Hematopoietic multipotent progenitor cell treated with erythropoietin and hydrocortisone succinate and interleukin-3 and kit ligand, for 4 days (in vitro differentiated cells): ENCODE data around the gene MUC6.

Experiments used
- DNase-seq: peaks from one replicate; pipeline ENCODE4 v3.0.0-alpha.2; 2015

MUC6 gene

DNA sequence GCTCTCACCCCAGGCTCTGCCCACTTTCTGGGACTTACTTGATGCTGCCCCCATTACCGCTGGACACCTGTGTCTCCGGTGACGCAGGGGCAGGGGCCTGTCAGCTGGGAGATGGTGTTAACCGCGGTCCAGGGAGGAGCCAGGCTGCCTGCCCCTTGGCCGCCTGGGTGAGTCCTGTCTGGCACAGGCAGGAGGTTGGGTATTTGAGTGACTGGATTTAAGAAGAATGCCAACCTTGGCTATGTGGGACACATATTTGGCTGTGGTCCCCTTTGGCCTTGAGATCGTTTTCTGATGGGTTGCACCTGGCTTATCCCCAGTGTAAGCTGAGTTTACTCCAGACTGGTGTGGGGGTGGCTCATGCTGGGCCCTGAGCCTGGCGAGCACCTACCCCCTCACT, 2.5 kb downstream of the MUC6 start:
- DNase-seq, result no peak

DNA sequence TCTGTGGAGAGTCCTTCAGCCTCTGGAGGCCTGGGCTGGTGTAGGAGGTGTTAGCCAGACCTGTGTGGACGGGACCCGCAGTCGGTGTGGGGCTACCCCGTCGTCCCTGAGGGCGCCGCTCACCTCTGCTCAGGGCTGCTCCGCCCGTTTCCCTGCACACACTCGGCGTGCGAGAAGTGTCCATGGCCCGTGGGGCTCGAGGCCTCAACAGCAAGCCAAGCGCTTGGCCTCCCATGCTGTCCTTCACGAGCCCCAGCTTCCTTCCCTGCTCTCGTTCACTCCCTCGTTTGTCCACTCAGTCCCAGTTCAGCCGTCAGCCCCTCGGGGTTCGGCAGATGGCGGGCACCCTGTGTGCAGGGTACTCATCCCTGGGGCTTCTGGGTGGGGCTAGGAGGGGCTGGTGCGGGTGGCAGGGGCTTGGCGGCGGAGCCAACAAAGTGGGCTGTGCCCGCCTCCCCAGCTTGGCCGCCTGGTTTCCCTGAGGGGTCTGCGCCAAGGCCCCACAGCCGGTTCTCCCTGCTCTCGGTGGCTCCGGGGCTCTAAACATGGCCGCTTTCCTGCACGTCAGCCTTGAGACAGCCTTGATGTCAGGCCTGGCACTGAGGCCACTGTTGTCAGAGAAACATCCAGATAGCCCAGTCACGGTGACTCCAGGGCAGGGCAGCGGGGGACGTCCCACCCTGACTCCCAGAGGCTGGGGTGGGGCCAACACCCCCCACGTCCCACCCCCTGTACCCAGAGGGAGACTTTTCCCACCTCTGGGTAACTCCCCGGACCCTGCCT, 3.3 kb downstream of the MUC6 start:
- no peak for DNase-seq

DNA sequence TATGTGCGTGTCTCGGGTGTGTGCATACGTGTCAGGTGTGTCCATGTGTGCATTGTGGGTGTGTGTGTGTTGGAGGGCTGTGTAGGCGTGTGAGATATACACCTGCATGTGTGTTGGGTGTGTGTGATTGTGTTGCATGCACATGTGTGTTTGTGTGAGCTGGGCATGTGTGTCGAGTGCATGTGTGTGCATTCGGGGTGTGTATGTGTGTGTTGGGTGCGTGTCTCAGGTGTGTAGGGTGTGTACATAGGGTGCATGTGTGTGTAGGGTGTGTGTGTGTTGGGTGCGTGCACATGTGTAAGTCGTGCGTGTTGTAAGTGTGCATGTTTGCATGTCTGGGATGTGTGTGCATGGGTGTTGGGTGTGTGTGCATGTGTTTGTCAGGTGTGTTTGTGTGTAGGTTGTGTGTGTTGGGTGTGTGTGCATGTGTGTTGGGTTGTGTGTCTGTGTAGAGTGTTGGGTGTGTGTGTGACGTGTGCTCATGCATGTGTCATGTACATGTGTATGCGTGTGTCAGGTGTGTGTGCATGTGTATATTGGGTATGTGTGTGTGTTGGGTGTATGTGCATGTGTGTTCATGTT, 4.1 kb downstream of the MUC6 start:
- no peak for DNase-seq

DNA sequence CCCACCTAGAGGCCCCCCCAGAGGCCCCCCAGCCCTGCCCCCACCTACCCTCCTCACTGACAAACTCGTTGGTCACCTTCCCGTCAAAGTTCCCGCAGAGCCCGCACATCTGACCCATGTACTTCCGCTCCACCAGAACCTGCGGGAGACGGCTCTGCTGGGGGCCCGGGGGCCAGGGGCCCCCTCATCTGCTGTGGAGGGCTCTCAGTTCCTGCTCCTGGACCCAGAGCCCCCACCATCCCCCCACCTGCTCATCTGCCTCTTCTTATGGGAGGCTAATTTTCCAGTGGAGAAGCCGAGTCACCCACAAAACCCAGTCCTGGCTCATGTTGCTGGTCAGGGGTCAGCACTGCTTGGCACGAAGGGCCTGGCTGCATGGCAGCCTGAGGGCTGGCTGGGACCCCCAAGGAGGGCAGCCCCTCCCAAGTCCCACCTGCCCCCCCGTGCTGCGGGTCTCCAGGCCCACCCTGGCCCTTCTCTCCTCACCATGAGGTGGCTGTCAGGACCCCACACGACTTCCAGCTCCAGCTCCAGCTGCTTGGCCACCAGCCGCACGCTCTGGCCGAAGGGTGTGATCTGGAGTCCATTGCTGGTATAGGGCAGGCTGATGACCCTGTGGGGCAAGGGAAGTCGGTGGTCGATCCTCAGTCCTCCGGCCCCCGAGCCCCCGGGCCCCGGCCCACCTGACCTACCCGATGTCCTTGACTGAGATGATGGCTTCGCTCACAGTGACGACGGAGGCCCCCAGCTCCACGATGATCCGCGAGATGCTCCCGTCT, 5.2 kb downstream of the MUC6 start:
- DNase-seq, result no peak

DNA sequence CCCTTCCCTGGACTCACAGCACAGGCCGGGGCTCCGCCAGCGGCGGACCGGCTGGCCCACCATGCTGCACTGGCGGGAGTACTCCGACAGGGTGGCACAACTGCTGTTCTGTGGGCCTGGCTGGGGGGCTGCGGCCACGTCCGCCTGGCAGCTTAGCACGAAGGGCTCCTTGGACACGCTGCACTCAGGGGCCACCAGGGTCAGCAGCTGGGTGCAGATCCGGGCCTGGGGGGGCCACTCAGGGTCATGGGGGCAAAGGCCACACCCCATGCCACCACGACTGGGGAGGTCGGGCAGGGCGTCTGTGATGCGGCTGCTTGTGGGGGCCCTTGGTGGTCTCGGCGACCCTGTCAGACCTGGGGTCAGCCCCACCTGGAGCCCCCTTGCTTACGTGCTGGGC, 6.0 kb downstream of the MUC6 start:
- no peak for DNase-seq

DNA sequence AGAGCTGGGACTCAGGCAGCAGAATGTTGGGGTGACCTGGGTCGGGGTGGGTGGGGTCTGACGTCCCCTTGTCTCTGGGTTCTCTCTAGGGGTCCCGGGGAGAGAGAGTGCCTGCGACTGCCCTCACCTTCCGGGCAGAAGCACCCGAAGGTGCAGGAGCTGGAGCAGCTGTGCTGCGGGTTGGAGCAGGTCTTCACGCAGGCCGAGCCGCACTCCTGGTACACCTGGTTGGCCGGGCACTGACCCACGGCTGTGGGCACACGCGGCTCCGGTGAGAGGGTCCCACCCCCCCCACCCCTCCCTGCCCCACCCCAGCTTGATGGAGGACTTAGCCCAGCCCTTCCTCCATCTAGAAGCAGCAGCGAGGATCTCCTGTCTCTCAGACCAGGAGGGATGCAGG, 6.4 kb downstream of the MUC6 start:
- DNase-seq, result no peak

DNA sequence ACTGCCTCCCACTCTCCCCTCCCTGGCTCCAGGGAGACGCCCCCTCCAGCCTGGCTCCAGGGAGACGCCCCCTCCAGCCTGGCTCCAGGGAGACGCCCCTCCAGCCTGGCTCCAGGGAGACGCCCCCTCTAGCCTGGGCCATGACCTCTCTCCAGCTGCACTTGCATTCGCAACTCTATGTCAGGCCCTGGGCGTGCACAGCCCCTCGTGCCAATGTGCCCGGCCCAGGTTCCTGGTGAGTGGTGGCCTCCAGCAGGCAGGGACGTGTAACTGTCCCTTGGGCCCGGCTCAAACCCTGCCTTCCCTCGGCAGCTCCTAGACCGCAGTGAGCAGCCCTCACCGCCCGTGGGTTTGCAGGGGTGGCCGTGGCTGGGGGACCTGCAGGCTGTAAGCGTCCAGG, 6.9 kb downstream of the MUC6 start:
- DNase-seq, result no peak

DNA sequence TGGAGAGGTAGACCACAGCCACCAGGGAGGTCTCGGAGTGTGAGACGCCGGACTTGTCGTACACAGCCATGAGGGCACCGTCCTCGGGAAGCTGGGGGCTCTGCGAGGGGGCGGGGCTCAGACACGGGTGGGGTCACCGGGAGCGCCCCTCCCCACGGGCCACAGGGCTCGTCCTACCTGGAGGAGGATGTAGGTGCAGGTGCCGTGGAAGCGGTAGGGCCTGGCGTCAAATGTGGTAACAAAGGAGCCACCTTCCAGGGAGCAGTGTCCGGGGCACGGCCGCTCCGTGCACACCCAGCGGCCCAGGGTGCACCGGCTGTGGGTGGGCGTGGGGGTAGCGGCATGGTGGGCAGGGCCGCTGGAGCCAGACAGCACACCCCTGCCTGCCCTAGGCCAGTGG, 7.5 kb downstream of the MUC6 start:
- DNase-seq, result no peak

DNA sequence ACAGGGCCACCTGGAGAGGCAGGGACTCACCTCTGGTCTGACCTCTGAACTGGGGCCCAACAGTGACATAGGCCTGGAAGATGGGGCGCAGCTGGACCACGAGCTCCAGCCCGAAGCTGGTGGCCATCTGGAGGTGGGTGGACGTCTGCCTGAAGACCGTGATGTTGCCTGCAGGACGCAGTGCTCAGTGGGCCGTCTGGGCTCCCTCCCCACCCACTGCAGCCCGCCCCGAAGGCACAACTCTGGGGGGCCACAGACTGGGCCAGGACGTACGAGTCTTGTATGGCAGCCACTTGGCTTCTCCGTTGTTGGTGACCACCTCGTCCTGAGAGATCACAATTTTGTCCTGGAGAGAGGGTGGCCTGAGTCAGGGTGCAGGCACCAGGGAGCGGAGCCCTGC, 7.9 kb downstream of the MUC6 start:
- no peak for DNase-seq

DNA sequence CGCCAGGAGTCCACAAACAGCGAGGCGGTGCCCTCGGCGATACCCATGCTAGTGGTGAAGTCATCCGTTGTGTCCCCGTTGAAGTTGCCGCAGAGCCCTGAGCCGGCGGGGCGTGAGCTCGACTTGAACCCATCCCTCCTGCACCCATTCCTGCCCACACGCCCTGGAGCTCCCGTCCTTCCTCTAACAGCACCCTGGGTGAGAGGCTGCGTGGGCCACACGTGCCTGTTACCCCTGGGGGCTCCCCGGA, 8.3 kb downstream of the MUC6 start:
- no peak for DNase-seq

DNA sequence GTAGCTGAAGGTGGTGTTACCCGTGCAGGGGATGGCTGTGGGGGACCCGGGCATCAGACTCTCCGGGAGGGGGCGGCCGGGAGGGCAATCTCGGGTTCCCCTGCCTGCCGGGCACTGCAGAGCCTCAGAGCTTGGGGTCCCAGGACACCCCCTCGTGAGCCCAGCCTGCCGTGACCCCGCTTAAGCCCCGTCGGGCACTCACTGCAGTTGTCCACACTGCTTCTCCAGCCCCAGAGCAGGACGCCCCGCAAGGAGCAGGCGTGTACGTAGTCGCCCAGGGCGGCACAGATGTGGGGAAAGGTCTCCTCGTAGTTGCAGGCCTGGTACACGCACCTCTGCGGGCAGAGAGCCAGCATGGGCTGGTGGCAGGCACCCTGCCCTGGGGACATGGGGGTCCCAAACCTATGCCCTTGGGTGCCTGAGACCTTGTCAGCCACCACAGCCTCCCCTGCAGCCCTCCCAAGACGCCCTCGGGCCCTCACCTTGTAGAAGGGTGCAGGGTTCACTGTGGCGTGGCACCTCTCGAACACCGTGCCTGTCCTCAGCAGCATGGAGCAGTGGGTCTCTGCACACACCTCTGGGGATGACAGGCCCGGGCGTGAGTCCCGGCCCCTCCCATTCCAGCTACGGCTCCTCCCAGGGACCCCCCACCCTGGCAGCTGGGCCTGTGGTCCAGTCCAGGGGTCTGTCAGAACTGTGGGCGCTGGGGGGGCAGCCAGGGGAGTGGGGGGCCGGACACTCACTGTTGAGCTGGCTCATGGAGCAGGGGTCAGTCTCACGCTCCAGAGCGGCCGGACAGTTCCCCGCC, 8.8 kb downstream of the MUC6 start:
- no peak for DNase-seq

DNA sequence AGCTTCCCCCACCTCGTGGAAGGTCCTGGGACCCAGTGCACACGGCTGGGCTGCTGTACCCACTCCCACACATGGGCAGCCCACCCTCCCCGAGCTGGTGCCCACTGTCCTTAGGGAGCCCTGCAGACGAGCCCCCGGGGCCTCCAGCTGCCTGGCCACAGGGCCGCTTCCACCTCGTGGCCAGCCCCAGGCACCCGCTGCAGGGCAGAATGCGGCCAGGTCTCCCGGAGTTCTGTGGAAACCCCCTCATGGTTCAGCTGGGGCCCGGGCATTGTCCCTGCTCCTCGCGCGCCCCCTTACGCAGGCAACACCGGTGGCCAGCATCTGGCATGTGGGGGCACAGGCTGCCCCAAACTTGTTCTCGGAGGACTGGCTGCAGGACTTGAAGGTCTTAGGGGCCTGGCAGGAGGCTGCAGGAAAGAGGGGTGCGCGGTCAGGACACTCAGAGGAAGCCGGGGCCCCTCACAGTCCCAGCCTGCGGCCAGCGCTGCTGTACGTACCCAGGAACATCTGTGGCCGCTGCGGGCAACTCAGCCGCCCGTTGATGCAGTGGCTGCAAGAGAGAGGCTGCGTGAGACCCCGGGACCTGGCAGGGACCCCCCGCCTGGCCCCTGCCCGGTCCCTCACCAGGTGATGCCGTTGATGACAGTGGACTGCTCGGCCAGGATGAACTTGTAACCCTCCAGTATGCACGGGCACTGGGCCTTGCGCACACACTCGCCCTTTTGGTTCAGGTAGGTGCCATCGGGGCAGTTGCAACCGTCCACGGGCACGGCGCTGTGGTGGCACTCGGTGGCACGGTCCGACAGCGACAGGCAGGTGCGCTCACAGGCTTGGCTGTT, 9.7 kb downstream of the MUC6 start:
- DNase-seq, result no peak

DNA sequence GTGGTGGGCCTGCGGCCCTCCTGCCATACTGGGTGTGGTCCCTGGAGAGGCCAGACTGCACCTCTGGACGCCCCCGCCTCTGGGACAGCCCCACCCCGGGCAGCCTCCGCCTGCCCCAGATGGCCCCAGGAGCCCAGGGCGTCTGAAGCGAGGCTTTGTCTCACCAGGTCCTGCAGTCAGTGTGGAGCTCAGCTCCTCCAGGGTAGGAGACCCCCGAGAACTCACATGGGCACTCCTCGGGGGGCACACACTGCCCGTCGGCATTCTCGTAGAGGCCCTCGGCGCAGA, 10.4 kb downstream of the MUC6 start:
- DNase-seq, result no peak

DNA sequence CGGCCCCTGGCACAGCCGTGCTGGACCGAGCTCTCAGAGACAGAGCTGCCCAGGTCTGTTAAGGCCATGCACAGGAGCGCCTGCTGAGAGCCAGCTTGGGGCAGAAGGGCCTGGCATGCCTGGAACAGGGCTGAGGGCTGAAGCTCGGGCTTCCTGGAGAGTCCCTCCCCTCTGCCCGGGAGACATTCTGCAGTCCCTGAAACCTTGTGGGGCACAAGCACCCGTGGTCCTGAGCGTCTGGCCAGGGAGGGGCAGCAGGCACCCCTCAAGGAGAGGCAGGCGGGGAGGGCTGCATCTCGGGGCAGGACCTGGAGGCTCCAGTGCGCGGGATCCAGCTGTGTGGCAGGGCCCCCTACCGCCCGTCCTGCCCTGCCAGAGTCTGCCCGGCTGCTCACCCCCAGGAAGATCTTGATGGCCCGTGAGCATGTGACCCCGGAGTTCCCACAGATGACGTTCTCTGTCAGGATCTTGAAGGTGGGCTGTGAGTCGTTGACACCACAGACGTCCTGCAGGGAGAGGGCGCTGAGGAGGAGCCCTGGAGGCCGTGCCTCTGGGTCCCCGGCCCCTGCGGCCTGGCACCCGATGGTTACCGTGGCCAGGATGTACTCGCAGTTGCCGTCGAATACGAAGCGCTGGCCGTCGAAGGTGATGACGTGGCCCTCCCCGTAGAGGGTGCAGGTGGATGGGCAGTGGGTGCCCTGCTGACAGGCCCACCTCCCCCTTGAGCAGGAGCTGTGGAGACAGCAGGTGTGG, 10.9 kb downstream of the MUC6 start:
- DNase-seq, result no peak

DNA sequence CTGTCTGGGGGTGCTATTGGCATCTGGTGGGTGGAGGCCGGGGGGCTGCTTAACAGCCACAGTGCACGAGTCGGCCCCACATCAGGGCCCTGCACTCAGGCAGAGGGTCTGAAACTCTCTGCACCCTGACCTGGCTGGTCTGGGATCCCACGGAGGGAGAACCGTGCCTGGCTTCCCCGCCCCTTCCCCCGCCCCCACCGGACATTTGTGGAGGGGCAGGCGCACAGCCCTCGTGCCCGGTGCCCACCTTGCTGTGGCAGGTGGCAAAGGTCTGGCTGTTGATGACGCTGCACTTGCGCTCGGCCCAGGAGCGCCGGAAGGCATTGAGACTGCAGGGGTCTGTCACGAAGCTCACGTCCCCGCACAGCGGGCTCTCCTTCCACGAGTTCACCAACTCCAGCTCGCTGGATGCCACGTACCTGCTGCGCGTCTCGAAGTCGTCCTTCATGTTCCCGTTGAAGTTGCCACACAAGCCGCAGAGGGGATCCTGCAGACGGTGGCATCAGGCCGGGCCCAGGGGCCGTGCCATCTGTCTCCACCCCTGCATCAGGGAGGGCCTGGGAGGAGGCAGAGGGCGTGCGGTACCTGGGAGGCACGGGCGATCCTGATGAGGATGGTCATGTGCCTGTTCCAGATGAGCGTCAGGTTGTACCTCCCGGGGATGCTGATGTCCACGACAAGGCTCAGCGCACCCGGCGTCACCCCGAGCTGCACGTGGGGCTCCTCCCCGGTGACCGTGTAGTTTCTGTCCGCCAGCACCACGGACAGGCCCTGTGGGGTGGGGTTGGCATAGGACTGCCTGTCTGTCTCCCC, 11.7 kb downstream of the MUC6 start:
- no peak for DNase-seq

DNA sequence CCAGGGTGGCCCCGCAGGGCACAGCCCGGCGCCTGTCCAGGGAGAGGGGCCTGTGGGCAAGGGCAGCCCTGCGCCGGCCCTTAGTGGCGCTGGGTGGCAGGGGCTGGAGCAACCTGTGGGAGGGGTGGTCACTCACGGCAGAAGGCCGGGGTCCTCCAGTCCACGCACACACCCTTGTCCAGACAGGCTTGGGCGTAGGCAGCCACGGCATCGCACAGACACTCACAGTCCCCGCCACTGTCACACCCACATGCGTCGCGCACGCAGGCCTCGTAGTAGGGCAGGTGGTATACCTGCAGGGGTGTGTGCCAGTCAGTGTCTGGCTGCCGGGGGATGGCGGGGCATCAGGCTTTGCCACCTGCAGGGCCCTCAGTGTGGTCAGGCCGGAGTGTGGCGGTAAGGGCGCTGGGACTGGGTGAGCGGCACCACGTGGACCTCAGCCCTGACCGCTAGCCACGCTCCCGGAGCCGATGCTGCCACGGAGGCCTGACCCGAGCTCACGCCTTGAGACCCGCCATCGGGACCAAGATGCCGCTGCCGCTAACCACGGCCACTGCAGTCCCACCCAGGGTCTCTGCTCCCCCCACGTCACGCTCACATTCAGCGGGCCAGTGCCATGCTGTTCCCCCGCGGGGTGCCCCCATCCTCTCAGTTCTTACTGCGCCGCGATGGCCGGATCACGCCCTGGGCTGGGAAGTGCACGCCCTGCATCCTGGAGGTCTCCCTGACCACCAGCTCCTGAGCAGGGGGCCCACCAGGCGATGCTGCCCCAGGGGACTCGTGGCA, 12.5 kb downstream of the MUC6 start:
- no peak for DNase-seq

DNA sequence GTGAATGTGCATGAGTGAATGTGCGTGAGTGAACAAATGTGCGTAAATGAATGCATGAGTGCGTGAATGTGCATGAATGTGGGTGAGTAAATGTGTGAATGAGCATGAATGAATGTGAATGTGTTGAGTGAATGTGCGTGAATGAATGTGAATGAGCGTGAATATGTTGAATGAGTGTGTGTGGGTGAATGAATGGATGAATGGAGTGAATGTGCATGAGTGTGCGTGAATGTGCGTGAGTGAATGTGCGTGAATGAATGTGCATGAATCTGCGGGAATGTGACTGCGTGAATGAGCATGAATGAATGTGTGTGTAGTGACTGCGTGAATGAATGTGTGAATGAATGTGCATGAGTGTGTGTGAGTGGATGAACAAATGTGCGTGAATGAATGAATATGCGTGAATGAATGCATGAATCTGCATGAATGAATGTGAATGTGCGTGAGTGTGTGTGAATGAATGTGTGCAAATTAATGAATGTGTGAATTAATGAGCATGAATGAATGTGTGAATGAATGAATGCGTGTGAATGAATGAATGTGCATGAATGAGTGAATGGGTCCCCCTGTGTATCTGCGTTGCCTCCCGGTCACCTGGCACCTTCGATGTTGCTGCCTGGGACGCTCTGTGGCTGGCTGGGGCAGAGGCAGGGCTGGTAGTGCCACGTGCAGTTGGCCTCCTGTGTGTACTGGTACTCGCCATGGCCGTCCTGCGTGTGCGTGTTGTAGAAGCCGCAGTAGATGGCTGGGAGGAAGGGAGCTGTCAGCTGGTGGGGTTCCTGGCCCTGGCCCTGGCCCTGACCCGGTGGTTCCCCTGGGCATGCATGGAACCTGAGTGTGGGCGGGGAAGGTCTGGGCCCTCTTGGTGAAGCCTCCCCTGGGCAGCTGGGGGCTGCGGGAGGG, 13.4 kb downstream of the MUC6 start:
- DNase-seq, result no peak

DNA sequence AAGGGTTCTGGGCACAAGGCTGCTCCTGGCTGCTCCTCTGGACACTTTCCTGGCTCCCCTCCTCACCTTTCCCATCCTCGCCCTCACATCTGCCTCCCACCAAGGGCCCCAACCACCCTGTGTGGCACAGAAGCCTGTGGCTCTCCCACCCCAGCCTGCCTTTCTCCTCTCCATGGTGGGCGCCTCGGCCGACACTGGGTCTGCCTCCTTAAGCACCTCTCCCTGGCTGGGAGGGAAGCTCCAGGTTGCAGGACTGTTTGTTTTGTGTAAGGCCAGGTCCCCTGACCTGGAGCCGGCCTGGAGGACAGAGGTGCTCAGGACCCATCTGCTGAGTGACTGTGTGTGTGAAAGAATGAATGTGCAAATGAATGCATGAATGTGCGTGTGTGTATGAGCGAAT, 14.1 kb downstream of the MUC6 start:
- no peak for DNase-seq

DNA sequence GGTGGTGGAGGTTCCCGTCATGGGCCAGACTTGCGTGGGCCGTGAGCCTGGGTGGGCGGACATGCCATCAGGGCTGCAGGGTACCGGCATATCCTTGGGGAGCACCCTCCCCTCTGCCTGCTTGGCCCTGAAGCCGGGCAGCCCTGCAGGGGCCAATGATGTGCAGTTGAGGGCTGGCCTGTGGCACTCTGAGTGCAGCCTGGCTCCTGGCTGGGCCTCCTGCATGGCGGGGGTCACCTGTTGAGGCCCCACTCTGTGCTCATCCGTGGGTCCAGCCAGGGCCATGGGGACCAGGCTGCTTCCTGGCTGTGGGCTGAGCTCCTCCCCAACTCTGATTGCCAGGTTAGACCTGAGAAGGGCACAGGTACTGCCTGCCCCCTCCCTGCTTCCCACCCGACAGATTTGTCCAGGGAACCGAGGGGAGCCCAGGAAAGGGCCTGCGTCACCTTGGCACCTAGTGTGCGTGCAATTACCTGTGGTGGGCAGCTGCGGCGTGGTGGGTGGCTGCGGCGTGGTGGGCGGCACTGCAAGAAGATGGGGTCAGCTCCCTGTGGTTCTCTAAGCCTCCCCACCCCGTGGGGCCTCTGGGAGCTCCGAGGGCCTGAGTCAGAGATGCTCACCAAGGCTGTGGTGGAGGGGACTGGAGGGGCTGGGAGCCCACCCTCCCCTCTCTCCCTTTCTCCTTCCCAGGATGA, 16.2 kb downstream of the MUC6 start:
- no peak for DNase-seq
